NCI-H146 (cell line): ENCODE measurements around the gene PRODH2.
"Not testable (repeated sequence)": the region's sequence is repeated elsewhere in the genome, so short reads cannot be mapped to it uniquely, and the experiment has no call there.

ENCODE experiments used
- DNase-seq: peaks from one replicate; lab custom pipeline; 2025; lab: John Stamatoyannopoulos, UW

Gene PRODH2

GRCh38 chr19:35781650-35782049 lies 31.0 kb downstream of the PRODH2 start:
- DNase-seq = no peak

GRCh38 chr19:35780717-35781116 lies 31.9 kb downstream of the PRODH2 start:
- no peak for DNase-seq

- DNase-seq = no peak
Observed at GRCh38 chr19:35780058-35780457, 32.6 kb downstream of the PRODH2 start.

GRCh38 chr19:35779033-35779432 lies 33.6 kb downstream of the PRODH2 start:
- no peak for DNase-seq

- DNase-seq = no peak
Observed at GRCh38 chr19:35777961-35778360, 34.7 kb downstream of the PRODH2 start.

- no peak for DNase-seq
Observed at GRCh38 chr19:35777086-35777841, 35.4 kb downstream of the PRODH2 start.

DNA sequence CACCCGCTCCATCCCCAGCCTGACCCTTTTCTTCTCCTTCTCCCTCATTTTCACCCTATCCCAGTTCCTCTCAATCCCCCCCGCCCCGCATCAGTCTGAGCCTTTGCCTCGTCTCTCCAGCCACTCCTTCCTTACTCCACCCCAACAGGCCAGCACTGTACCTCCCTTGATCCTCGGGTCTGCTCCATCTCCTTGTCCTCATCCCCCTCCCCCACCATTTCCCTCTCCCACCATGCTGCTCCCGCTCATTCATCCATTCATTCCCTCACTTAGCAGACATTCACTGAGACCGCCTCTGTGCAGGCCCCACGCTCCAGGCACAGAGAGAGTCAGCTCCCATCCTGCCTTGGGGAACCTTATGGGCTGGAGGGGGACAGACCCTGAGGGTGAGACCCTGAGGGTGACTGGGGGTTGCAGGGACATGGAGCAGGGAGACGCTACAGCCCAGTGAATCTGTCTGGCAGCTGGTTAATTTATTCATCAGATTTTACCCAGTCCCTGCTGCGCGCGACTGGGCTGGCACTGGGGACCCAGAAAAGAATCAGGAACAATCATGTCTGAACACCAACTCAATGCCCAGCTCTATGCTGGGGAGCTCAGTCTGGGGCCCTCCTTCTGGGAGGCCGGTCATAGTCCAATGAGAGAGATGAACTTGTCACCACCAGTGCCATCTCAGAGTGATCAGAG lies 36.4 kb downstream of the PRODH2 start:
- DNase-seq = no peak

GRCh38 chr19:35775298-35776101 lies 37.1 kb downstream of the PRODH2 start, which contains the start of gene ARHGAP33:
Gene ARHGAP33, plus strand, starts transcription at chr19:35775564. Its CDS starts 95 bp downstream, at chr19:35775659.
- peak; percentile 99 for DNase-seq

DNA sequence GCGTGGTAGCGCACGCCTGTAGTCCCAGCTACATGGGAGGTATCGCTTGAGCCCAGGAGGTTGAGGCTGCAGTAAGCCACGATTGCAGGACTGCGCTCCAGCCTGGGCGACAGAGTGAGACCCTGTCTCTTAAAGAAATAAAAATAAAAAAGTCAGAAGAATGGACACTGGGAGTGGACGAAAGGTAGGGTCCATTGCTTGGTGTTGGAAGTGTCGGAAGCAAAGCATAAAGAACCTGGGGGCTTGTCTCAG lies 37.7 kb downstream of the PRODH2 start:
- no peak for DNase-seq

- DNase-seq = peak; percentile 59
Observed at GRCh38 chr19:35774274-35775045, 38.2 kb downstream of the PRODH2 start.

DNA sequence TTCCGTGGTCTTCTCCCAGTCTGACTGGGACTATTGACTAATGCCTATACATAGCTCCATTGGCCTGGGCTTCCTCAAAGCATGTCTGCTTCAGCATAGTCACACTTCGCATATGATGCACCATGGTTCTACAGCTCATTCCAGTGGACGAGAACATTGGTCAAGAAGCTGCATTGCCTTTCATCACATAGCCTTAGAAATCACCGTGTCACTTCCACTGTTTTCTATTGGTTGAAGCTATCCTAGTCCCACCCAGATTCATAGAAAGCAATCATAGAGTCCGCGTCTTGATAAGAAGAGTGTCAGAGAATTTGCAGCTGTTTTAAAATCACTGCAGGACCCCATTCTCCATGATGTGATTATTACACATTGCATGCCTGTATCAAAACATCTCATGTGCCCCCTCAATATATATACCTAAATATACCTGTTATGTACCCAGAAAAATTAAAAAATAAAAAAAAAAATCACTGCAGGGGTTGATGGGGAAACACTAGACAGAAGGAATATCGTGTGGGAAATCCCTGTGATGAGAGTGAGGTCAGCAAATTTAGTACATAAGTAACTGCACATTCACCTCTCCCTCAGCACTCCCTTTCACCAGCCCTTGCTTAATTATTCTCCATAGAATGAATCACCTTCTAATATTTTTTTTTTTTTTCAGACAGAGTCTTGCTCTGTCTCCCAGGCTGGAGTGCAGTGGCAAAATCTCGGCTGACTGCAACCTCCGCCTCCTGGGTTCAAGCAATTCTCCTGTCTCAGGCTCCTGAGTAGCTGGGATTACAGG lies 39.4 kb downstream of the PRODH2 start:
- DNase-seq = no peak

- not testable (repeated sequence) for DNase-seq
Observed at GRCh38 chr19:35772362-35772761, 40.3 kb downstream of the PRODH2 start.

GRCh38 chr19:35768082-35768421 lies 44.6 kb downstream of the PRODH2 start:
- DNase-seq = no peak

- DNase-seq = no peak
Observed at GRCh38 chr19:35767288-35768081, 45.2 kb downstream of the PRODH2 start.

GRCh38 chr19:35766571-35767104 lies 46.0 kb downstream of the PRODH2 start:
- no peak for DNase-seq

DNA sequence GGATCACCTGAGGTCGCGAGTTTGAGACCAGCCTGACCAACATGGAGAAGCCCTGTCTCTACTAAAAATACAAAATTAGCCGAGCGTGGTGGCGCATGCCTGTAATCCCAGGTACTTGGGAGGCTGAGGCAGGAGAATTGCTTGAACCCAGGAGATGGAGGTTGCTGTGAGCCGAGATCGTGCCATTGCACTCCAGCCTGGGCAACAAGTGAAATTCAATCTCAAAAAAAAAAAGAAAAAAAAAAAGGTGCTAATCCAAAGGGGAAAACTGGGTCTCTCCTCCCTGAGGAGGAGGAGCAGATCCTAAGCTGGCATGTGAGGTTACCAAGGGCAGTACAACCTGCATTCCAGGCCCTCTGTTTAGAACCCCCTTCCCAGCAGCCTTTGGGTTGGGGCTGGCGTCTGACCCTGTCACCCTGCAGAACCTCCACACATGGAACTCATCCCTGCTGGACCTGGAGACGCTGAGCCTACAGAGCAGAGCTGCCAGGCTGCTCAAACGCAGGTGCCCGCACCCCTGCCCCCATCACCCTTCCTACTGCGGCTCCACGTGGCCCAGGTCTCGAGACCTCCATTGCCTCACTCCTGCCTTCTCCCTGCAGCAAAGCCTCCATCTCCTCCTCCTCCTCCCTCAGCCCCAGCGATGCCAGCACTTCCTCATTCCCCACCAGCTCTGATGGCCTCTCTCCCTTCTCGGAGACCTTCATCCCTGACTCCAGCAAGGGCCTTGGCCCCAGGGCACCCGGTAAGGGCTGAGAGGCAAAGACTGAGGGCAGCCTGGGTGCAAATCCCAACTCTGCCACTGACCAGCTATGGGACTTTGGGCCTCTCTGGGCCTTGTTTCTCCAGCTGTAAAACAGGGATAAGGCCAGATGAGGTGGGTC lies 48.0 kb downstream of the PRODH2 start:
- no peak for DNase-seq

DNA sequence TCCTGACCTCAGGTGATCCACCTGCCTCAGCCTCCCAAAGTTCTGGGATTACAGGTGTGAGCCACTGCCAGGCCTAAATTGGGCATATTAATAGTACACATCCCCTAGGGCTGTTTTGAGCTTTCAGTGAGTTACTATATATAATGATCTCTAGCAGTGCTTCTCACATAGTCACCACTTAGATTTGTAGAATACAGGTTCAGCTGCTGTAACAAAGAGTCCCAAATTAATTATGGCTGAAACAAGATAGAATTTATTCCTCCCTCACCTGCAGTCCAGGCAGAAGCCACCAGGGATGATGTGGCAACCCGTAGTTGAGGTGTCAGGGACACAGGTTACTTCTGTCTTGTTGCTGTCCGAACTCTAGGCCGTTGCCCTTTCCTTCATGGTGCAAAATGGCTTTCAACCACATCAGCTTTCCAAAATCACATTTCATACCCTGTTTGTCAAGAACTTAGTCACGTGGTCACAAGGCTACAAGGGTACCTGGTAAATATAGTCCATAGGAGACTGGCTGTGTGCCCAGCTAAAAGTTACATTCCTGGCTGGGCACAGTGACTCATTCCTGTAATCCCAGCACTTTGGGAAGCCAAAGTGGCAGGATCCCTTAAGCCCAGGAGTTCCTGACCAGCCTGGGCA lies 51.8 kb downstream of the PRODH2 start:
- no peak for DNase-seq

- no peak for DNase-seq
Observed at GRCh38 chr19:35759697-35760096, 52.9 kb downstream of the PRODH2 start.
